Measurements from ENCODE around the gene PCBD1.

PCBD1 gene

DNA sequence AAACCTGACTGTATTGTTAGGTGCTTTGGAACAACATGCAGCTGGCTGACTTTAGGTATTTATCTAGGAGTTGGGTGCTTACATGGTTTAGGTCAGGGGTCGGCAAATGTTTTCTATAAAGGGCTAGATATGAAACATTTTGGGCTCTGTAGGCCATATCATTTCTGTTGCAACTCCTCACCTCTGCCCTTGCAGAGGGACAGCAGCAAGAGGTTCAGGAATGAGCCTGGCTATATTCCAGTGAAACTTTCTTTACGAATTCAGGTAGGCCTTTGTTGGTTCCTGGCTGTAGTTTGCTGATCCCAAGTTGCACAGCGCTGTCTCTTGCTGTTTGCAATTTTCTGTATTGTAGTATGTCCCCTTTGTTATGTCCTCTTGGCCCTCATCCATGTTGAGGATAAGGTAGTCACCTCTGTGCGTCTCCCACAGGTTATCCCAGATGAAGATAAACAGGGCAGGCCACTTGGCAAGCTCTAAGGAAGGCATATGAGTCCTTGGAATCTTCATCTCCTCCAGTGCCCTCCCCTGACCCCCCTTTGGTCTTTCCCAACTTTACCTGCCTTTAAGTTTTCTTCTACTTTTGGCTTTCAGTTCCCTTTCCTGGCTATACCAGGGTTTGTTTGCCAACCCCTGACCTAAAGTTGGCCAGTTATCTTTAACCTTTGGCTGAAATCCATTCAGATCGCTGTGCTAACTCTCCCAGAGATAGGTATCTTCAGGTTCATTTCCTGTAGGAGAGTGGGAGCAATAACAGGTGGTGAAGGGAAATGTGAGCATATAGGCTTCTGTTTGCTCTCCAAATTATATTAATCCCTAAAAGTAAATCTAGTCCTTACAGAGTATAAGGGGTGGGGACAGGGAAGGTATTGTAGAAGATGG, 36.5 kb downstream of the PCBD1 start:
- FAIRE-seq, result no peak
- DNase-seq (ENCODE audit: insufficient read length), result no peak
- TF ChIP-seq POLR2A (IDR thresholded peaks at IDR 0.05; ENCODE audit: low read depth, low read length) (no peak), POLR2AphosphoS5 (IDR thresholded peaks at IDR 0.05; ENCODE audit: low read depth, low read length) (no peak), TAF1 (IDR thresholded peaks at IDR 0.05; ENCODE audit: borderline replicate concordance, low read depth, low read length) (no peak)

DNA sequence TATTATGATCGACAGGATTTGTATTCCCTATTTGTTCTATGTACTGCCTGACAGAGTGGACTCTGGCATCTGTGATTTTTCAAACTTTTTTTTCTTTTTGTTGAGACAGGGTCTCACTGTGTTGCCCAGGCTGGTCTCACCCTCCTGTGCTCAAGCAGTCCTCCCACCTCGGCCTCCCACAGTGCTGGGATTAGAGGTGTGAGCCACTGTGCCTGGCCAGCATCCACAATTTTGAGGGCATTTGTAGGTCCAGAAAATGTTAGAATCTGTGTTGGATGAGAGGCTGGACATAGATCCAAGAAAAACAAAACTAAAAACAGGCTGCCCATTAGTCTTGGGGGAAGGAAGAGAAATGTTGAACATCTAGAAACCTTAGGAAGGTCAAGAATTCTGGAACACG, 38.3 kb downstream of the PCBD1 start:
- FAIRE-seq, result no peak
- DNase-seq (ENCODE audit: insufficient read length), result no peak
- TF ChIP-seq POLR2A (IDR thresholded peaks at IDR 0.05; ENCODE audit: low read depth, low read length) (no peak), POLR2AphosphoS5 (IDR thresholded peaks at IDR 0.05; ENCODE audit: low read depth, low read length) (no peak), TAF1 (IDR thresholded peaks at IDR 0.05; ENCODE audit: borderline replicate concordance, low read depth, low read length) (no peak)

DNA sequence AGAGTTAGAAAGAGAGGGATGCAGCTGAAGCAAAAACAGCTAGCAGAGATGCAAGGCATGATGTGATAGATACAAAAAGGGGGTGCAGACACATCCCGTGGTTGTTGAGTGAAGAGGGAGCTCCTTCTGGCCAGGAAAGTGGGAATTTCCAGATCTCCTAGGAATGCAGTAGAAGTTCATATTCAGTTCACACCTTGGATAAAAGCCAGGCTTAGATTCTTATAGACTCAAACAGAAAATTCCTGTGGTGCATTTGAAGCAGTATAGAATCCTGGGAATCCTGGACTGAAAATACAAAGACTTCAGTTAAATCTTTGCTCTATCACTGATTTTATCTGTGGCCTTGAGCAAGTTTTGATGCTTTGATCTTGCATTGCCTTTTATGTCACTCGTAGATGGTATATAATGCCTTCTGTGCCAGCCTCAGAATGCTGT, 38.8 kb downstream of the PCBD1 start:
- no peak for TF ChIP-seq TAF1 (IDR thresholded peaks at IDR 0.05; ENCODE audit: borderline replicate concordance, low read depth, low read length)
- TF ChIP-seq POLR2AphosphoS5 (IDR thresholded peaks at IDR 0.05; ENCODE audit: low read depth, low read length), result no peak
- TF ChIP-seq POLR2A (IDR thresholded peaks at IDR 0.05; ENCODE audit: low read depth, low read length), result no peak
- FAIRE-seq (no peak), DNase-seq (ENCODE audit: insufficient read length) (no peak)

DNA sequence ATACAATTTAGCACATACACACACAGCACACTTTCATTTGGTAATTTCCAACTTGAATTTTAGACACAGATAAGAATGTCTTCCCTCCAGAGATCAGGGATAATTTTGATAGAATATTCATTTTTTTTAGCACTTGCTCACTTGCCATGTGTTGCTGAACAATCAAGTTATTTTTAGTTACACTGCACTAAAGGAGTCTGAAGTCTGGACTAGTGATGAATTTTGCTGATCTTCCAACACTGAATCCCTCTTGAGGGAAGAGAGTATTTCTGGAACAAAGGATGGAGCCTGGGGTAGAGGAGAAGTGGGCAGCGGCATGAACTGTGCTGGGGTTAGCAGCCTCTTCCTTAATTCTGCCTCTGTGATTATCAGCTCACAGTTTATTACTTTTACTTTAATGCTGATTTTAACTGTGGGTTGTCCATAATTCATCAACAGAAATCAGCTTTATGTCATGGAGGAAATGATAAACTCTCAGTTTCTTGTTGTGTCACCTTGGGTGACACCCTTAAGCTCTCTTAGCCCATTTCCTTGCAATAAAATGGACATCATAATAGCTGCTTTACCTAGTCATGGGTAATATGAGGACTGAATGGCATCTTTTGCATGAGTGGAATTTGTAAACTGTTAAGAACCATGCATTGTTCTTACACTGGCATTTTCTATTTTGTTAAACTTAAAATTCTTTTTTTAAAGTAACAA, 40.6 kb downstream of the PCBD1 start:
- no peak for TF ChIP-seq TAF1 (IDR thresholded peaks at IDR 0.05; ENCODE audit: borderline replicate concordance, low read depth, low read length)
- no peak for TF ChIP-seq POLR2AphosphoS5 (IDR thresholded peaks at IDR 0.05; ENCODE audit: low read depth, low read length)
- no peak for TF ChIP-seq POLR2A (IDR thresholded peaks at IDR 0.05; ENCODE audit: low read depth, low read length)
- no peak for DNase-seq (ENCODE audit: insufficient read length)
- FAIRE-seq, result no peak

DNA sequence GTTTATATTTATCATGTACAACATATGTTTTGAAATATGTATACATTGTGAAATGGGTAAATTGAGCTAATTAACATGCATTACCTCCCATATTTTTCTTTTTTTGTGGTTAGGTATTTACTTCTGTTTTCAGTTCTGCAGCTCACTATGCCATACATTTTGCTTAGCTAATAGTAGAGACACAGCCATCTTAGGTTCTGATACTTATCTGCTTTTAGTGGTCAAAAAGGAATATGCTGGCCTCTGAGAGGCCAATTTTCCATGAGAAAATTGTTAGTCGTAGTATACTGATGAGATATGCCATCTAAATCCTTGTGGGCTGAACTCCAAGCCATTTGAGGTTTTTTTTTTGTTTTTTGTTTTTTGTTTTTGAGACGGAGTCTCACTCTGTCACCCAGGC, 41.6 kb downstream of the PCBD1 start:
- DNase-seq (ENCODE audit: insufficient read length), result no peak
- TF ChIP-seq POLR2AphosphoS5 (IDR thresholded peaks at IDR 0.05; ENCODE audit: low read depth, low read length) (no peak), POLR2A (IDR thresholded peaks at IDR 0.05; ENCODE audit: low read depth, low read length) (no peak), TAF1 (IDR thresholded peaks at IDR 0.05; ENCODE audit: borderline replicate concordance, low read depth, low read length) (no peak)
- no peak for FAIRE-seq

DNA sequence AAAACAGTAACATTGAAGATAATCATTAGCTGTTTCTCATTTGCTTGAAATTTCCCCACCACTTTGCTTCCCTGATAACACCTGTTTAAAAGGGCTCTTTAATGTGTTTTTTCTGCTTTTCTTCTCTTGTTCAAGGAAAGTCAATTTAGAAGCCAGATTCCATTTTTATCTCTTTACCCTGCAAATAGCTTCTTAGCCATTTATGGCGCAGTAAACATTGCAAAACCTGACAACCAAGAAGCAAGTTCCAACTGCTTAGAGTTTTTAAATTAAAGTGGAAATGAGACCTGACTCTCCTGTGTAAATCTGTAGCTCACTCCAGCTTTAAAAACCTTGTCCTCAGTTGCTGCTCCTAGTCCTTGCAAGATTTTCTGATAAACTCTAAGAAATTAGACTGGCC, 42.5 kb downstream of the PCBD1 start:
- DNase-seq (ENCODE audit: insufficient read length), result no peak
- no peak for TF ChIP-seq POLR2AphosphoS5 (IDR thresholded peaks at IDR 0.05; ENCODE audit: low read depth, low read length)
- TF ChIP-seq POLR2A (IDR thresholded peaks at IDR 0.05; ENCODE audit: low read depth, low read length), result no peak
- TF ChIP-seq TAF1 (IDR thresholded peaks at IDR 0.05; ENCODE audit: borderline replicate concordance, low read depth, low read length), result no peak
- no peak for FAIRE-seq

DNA sequence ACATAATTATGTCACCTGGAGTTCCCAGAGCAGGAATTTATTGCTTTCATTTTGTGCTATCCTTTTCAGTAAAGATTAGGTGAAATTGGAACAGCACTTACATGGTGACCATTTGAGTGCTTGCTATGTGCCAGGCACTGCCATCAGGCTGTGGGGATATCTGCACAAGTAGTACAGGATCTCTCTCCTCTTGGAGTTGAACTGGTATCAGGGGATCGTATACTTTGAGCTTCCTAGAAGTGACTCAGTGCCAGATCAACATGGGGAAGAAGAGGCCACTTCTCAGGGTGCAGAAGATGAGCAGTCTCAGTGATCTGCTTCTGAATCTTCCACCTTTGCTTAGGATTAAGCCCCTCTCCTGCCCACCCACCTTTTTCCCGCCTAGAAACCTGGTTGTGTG, 43.1 kb downstream of the PCBD1 start:
- DNase-seq (ENCODE audit: insufficient read length) (no peak), FAIRE-seq (no peak)
- TF ChIP-seq POLR2A (IDR thresholded peaks at IDR 0.05; ENCODE audit: low read depth, low read length) (no peak), TAF1 (IDR thresholded peaks at IDR 0.05; ENCODE audit: borderline replicate concordance, low read depth, low read length) (no peak)

DNA sequence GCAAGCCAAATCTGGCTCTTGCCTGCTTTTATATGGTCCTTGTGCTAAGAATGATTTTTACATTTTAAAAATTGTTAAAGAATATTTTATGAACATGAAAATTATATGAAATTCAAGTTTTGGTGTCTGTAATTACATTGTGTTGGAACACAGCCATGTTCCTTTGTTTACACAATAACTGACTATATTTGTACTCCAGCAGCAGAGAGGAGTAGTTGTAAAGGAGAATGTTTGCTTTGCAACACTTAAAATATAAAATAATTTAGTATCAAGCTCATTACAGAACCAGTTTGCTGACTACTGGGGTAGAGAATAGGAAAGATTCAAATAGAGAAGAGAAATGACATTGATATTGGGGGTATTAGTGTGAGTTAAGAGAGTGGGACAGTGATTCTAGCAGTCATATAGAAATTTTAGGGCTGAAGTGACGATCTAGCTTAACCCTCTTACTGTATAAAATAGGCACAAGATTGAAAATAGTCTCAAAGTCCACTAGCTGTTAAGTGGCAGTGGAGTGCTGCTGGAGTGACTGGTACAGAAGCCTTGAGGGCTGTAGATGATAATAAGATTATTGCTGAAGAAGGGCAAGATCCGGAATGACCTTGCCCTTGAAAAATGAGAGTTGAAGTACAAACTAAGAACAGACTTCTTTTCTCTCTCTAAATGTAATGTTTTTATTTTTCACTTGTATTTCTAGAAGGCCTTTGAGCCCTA, 44.4 kb downstream of the PCBD1 start:
- FAIRE-seq (no peak), DNase-seq (ENCODE audit: insufficient read length) (no peak)
- TF ChIP-seq POLR2AphosphoS5 (IDR thresholded peaks at IDR 0.05; ENCODE audit: low read depth, low read length) (no peak), POLR2A (IDR thresholded peaks at IDR 0.05; ENCODE audit: low read depth, low read length) (no peak), TAF1 (IDR thresholded peaks at IDR 0.05; ENCODE audit: borderline replicate concordance, low read depth, low read length) (no peak)

DNA sequence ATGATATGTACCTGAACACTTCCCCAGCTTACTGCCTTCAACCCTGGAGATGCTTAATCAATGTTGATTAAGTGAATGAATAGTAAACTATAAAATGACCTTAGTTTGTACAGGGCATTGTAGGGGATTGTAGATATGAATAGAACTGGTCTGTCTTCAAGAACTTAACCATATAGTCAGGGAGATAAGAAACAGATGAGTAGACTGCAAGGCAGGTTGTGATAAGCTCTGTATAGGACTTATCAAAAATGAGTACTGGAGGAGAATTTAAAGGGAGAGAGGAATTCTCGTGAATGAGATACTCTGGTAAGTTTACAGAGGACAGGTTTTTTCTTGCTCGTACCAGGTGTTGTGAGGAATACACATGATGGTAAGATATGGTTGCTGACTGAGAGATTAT, 45.0 kb downstream of the PCBD1 start:
- DNase-seq (ENCODE audit: insufficient read length) (no peak), FAIRE-seq (no peak)
- TF ChIP-seq POLR2A (IDR thresholded peaks at IDR 0.05; ENCODE audit: low read depth, low read length) (no peak), POLR2AphosphoS5 (IDR thresholded peaks at IDR 0.05; ENCODE audit: low read depth, low read length) (no peak), TAF1 (IDR thresholded peaks at IDR 0.05; ENCODE audit: borderline replicate concordance, low read depth, low read length) (no peak)

DNA sequence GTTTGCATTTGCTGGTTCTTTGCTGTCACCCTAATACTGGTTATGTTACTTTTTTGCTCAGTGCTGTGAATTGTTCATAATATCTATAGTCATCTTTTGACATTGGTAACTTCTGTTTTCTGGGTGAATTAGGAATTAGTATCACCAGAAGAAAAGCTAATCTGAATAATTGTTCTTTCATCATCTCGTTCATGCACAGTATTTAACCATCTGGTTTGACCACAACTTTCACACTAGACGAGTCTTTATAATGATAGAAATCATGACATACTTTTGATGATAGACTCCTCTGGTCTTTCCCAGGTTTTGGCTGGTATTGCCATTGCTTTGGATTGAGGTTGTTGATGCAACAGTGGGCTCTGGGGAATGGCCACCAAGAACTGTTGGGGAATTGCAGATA, 47.5 kb downstream of the PCBD1 start:
- FAIRE-seq (no peak), DNase-seq (ENCODE audit: insufficient read length) (no peak)
- TF ChIP-seq TAF1 (IDR thresholded peaks at IDR 0.05; ENCODE audit: borderline replicate concordance, low read depth, low read length), result no peak
- no peak for TF ChIP-seq POLR2A (IDR thresholded peaks at IDR 0.05; ENCODE audit: low read depth, low read length)
- no peak for TF ChIP-seq POLR2AphosphoS5 (IDR thresholded peaks at IDR 0.05; ENCODE audit: low read depth, low read length)

DNA sequence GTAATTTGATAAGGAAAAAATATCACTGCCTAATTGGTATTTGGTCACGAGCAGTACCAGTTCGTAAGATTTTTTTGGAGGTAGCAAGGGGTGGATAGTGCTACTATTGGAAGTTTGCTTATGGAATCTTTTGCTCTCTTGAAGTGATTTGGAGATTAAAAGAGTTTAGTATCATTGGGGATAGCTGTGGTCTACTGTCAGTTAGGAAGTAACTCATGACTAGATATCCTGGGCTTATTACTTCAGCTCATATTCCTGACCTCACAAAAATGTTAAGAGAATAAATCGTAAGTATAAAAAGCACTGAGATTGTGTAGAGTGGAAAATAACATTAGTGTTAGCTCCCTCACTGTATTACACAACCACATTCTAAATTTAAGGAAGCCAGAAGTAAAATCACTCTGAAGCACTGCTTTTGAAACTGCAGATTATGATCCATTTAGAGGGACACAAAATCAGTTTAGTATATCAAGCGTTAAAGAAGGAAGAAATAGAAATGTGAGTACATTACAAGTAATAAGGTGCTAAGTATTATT, 50.0 kb downstream of the PCBD1 start:
- TF ChIP-seq POLR2AphosphoS5 (IDR thresholded peaks at IDR 0.05; ENCODE audit: low read depth, low read length) (no peak), POLR2A (IDR thresholded peaks at IDR 0.05; ENCODE audit: low read depth, low read length) (no peak), TAF1 (IDR thresholded peaks at IDR 0.05; ENCODE audit: borderline replicate concordance, low read depth, low read length) (no peak)
- DNase-seq (ENCODE audit: insufficient read length), result no peak
- FAIRE-seq, result no peak
